Endothelial cell of umbilical vein (primary cell): ENCODE data around the gene C17orf67. TPM values are rescaled to one million over a fixed set of nuclear protein-coding genes. Genes with fewer than 3 reads are reported as not detected.

Source experiments
- BruUV-seq: library from RNA; stranded (reverse); fragments of 400-500 nt; replicated peaks from 2 replicates; lab custom pipeline; 2021; lab: Mats Ljungman, UMichigan
- CTCF ChIA-PET: fragments of 300-600, 350-600 bp; sonication (Branson Sonifier 250); formaldehyde crosslinking; loops from one replicate; lab custom pipeline; 2021; ENCODE audit warnings: antibody characterized with exemption, inconsistent platforms; lab: Charles Lee
- POLR2A ChIA-PET: fragments of 300-600, 350-600 bp; sonication (Branson Sonifier 250); formaldehyde crosslinking; loops from one replicate; lab custom pipeline; 2021; ENCODE audit warnings: antibody characterized with exemption, inconsistent platforms; lab: Charles Lee
- DNase-seq: peaks from one replicate; pipeline ENCODE4 v3.0.0-alpha.2; 2011; ENCODE audit warnings: low read depth, low spot score
- FAIRE-seq: peaks from 2 replicates; lab custom pipeline; 2011; peaks lifted over from hg19 to GRCh38; lab: Jason Lieb, UNC
- H2AFZ ChIP-seq: 2 replicates; pipeline ENCODE4 v1.6.0; 2012; ENCODE audit warnings: low read depth, low read length, control low read depth, inconsistent platforms
- H3K27ac ChIP-seq: 2 replicates; pipeline ENCODE4 v1.5.1; 2011; ENCODE audit warnings: low read depth, mild to moderate bottlenecking, control low read depth, low read length, moderate library complexity; ENCODE audit not compliant: insufficient read depth
- H3K27me3 ChIP-seq, 2 experiments: 2 replicates each; pipeline versions ENCODE4 v1.6.0 to v1.6.1; 2011; ENCODE audit warnings: low read length in 2 of 2, mixed read lengths in 1 of 2; ENCODE audit not compliant: control insufficient read depth in 2 of 2, insufficient read depth in 2 of 2
- H3K36me3 ChIP-seq, 2 experiments: 2 replicates in 1 of 2; 3 replicates in 1 of 2; pipeline ENCODE4 v1.5.1; 2011; ENCODE audit warnings: low read length in 2 of 2, mild to moderate bottlenecking in 1 of 2, moderate library complexity in 1 of 2; ENCODE audit not compliant: control insufficient read depth in 2 of 2, insufficient read depth in 2 of 2; ENCODE audit errors: extremely low read depth in 1 of 2
- H3K4me1 ChIP-seq: 3 replicates; pipeline ENCODE4 v1.5.1; 2011; ENCODE audit warnings: mild to moderate bottlenecking, low read length; ENCODE audit not compliant: control insufficient read depth, insufficient read depth; ENCODE audit errors: extremely low read depth
- H3K4me2 ChIP-seq: 2 replicates; pipeline ENCODE4 v1.6.1; 2011; ENCODE audit warnings: low read length, control low read depth, mixed read lengths; ENCODE audit not compliant: insufficient read depth
- H3K4me3 ChIP-seq, 3 experiments: fragments of 200-600 bp in 1 of 3; sonication (generic), shearing (Covaris generic) in 1 of 3; replicated peaks in 1 of 3; 2 replicates each; pipeline ENCODE4 v1.5.1; 2011 to 2016; ENCODE audit warnings: control low read depth in 3 of 3, low read length in 3 of 3, mild to moderate bottlenecking in 2 of 3, inconsistent platforms in 1 of 3, low read depth in 1 of 3, moderate library complexity in 1 of 3; ENCODE audit not compliant: insufficient read depth in 1 of 3
- H3K79me2 ChIP-seq: 2 replicates; pipeline ENCODE4 v1.6.0; 2012; ENCODE audit warnings: low read length, inconsistent platforms; ENCODE audit not compliant: control insufficient read depth, insufficient read depth
- H3K9ac ChIP-seq: replicated peaks from 2 replicates; pipeline ENCODE3; 2011; ENCODE audit warnings: low read length, control low read depth; ENCODE audit not compliant: insufficient read depth; ENCODE audit errors: extremely low read depth
- H3K9me1 ChIP-seq: replicated peaks from 3 replicates; pipeline ENCODE4 v1.6.0; 2011; ENCODE audit warnings: mild to moderate bottlenecking, low read length; ENCODE audit not compliant: control insufficient read depth, insufficient read depth; ENCODE audit errors: extremely low read depth
- H3K9me3 ChIP-seq: replicated peaks from 2 replicates; pipeline ENCODE4 v1.5.1; 2012; ENCODE audit warnings: low read length, inconsistent platforms; ENCODE audit not compliant: control insufficient read depth, insufficient read depth
- H4K20me1 ChIP-seq: replicated peaks from 2 replicates; pipeline ENCODE3; 2011; ENCODE audit warnings: mild to moderate bottlenecking, low read length; ENCODE audit not compliant: control insufficient read depth, insufficient read depth; ENCODE audit errors: extremely low read depth
- EZH2 ChIP-seq: IDR thresholded peaks from 2 replicates; pipeline ENCODE4 v1.6.1; 2012; ENCODE audit warnings: borderline replicate concordance, low read depth, mild to moderate bottlenecking, moderate library complexity, low read length, inconsistent platforms; ENCODE audit not compliant: severe bottlenecking
- FOS ChIP-seq: IDR thresholded peaks from 2 replicates; pipeline ENCODE4 v1.6.1; 2011; ENCODE audit warnings: mild to moderate bottlenecking, low read length, moderate library complexity, borderline replicate concordance; ENCODE audit not compliant: insufficient read depth
- GATA2 ChIP-seq: IDR thresholded peaks from 2 replicates; pipeline ENCODE4 v1.7.0; 2011; ENCODE audit warnings: low read depth, mild to moderate bottlenecking, moderate library complexity, mixed read lengths, low read length; ENCODE audit not compliant: insufficient read length, insufficient read depth
- JUN ChIP-seq: IDR thresholded peaks from 2 replicates; pipeline ENCODE4 v1.6.1; 2011; ENCODE audit warnings: borderline replicate concordance, low read depth; ENCODE audit not compliant: insufficient read length, insufficient read depth
- MYC ChIP-seq: IDR thresholded peaks from one replicate; pipeline ENCODE4 v1.6.1; 2011; ENCODE audit warnings: mild to moderate bottlenecking, low read depth, low read length
- POLR2A ChIP-seq: IDR thresholded peaks from 2 replicates; pipeline ENCODE4 v1.6.1; 2012; ENCODE audit warnings: low read depth, mild to moderate bottlenecking, control low read depth, low read length
- POLR2AphosphoS5 ChIP-seq: IDR thresholded peaks from 2 replicates; pipeline ENCODE4 v1.6.1; 2012; ENCODE audit warnings: low read depth, mild to moderate bottlenecking, control low read depth, low read length, moderate library complexity; ENCODE audit not compliant: insufficient read depth
- dilution Hi-C: fragments of 300-500 bp; cut with MboI; formaldehyde crosslinking; loops from one replicate; pipeline ENCODE4 v1.15.0; 2019; ENCODE audit warnings: low sequenced_read_pairs; ENCODE audit not compliant: extremely low pct_ligation_motif_present
- intact Hi-C: fragments of 100-400 bp; cut with micrococcal nuclease; formaldehyde crosslinking; loops from one replicate; pipeline ENCODE4 v1.10.0; 2022
- polyA plus RNA-seq, 4 experiments: library from polyadenylated mRNA; depleted of rRNA in 3 of 4; stranded (reverse) in 3 of 4; unstranded in 1 of 4; fragments of >200 nt; gene quantifications; 2 replicates each; pipeline versions ENCODE4 v1.2.1 to v1.2.3, GENCODE V29; 2011 to 2012; ENCODE audit warnings: missing spikeins in 1 of 4
- total RNA-seq: library from RNA; stranded (reverse); gene quantifications from 2 replicates; pipeline ENCODE4 v1.2.3, GENCODE V29; 2021
- TF ChIP-seq, protein P1 (sequence below): IDR thresholded peaks from 2 replicates; pipeline ENCODE4 v1.6.1; 2011; ENCODE audit not compliant: insufficient read depth, insufficient read length
- TF ChIP-seq, protein P2 (sequence below), 2 donors: IDR thresholded peaks; 1 replicate in 1 of 2; 2 replicates in 1 of 2; pipeline ENCODE4 v1.5.1; 2011; ENCODE audit warnings: low read length in 2 of 2, mild to moderate bottlenecking in 2 of 2, moderate library complexity in 2 of 2, control low read depth in 1 of 2, inconsistent platforms in 1 of 2, low read depth in 1 of 2; ENCODE audit not compliant: insufficient read depth in 1 of 2; ENCODE audit errors: extremely low read depth in 1 of 2

Gene C17orf67
- total and polyA plus RNA-seq, 2 donors (not counting 3 experiments of a cell fraction or from before 2014, with no cell fraction given) = 1.9 to 5.8 TPM

DNA sequence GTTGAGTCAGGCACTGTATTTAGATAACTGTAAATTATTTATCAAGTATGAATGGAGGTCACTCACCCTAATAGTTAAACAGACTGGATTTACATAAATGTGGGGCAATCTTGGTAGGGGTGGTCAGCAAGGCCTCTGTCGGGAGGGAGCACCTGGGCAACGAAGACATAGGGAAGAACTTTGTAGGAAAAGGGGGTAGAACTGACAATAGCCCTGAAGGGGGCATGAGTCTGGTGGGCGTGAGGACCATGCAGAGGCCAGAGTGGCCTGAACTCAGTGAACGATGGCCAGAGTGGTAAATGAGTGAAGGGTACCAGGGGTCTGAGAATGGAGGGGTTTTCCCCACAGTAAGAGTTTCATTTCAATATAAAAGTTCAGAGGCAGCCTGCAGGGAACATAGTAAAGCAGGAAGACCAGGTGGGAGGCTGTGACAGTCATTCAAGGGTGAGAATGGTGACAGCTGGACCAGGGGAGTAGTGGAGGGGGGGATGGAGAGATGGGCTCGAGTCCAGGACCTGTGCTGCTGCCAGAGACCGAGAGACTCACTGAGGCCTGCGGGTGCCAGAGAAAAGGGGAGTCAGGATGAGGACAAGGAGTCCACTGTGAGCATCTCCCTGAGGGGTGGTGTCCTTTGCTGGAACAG lies 2.9 kb downstream of the C17orf67 start:
- intact Hi-C loops = no loop called here
- no peak overlapping the region for H2AFZ ChIP-seq
- H3K9me1 ChIP-seq = no peaks in the 10 kb centered on the region
- no peak overlapping the region for H3K27ac ChIP-seq
- H3K36me3 ChIP-seq = peaks cover 0 to 2% of the 10 kb centered on the region in 2 experiments
- H3K27me3 ChIP-seq = no peaks in the 10 kb centered on the region
- FAIRE-seq (no peak), DNase-seq (no peak)
- no peak for TF ChIP-seq POLR2A
- H3K9ac ChIP-seq = no peak overlapping the region
- no peak overlapping the region for H3K4me2 ChIP-seq
- CTCF ChIA-PET = interaction anchor here (7.8 kb wide), 1 partner anchor 11 kb away, joined by 71 read pairs; no protein-coding TSS in a partner anchor
- dilution Hi-C loops = no loop called here
- POLR2A ChIA-PET = no interaction called here
- no peaks in the 10 kb centered on the region for H4K20me1 ChIP-seq
- H3K79me2 ChIP-seq = peaks cover 21% of the 10 kb centered on the region
- H3K9me3 ChIP-seq = no peaks in the 10 kb centered on the region
- H3K4me1 ChIP-seq = peaks cover 18% of the 10 kb centered on the region
- H3K4me3 ChIP-seq = no peak overlapping the region
- BruUV-seq = no TSS peak

DNA sequence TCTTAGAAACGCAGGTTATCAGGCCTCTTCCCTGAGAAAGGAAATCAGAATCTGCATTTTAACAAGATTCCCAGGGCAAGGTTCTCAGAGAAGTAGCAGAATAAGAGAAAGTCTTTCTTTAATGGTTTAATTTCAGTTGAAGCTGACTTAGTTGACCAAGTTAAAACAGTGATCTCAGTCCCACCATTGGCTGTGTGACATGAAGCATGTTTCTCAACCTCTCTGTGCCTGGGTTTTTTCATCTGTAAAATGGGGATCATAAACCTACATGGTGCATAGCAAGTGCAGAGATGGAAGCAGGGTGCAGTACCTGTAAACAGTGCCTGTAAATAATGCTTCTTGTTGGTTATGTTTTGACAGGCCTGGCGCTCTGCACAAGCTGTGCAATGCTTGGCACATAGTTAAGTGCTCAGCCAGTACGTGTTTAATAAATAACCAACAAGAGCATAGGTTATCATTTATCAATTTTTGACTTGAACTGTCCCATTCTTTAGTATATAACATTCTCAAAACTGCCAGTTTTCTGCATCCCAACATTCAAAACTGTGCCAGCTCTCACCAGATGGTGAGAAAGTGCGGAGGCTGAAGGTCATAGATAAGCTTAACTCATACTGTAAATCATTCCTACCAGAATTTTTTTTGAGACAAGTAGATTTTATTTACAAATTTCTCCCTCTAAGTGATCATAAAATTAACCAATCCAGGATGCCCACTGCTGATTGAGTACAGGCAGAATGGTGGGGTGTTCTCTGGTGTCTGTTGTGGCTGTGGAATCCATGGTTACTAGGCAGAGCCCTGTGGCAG lies 6.9 kb downstream of the C17orf67 start:
- Histone ChIP-seq H3K9me1 (no peaks in the 10 kb centered on the region), H2AFZ (no peak overlapping the region), H3K36me3 (peaks cover 0 to 2% of the 10 kb centered on the region in 2 experiments), H3K9ac (no peak overlapping the region), H3K9me3 (no peaks in the 10 kb centered on the region), H3K4me3 (no peak overlapping the region), H3K79me2 (peaks cover 12% of the 10 kb centered on the region), H3K27ac (no peak overlapping the region), H4K20me1 (no peaks in the 10 kb centered on the region), H3K4me1 (peaks cover 15% of the 10 kb centered on the region), H3K27me3 (no peaks in the 10 kb centered on the region), H3K4me2 (no peak overlapping the region)
- TF ChIP-seq MYC (no peak), POLR2A (no peak), POLR2AphosphoS5 (no peak), EZH2 (no peak), JUN (no peak), GATA2 (no peak), FOS (no peak)
- TF ChIP-seq, protein P1, sequence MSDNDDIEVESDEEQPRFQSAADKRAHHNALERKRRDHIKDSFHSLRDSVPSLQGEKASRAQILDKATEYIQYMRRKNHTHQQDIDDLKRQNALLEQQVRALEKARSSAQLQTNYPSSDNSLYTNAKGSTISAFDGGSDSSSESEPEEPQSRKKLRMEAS = no peak
- TF ChIP-seq, protein P2, sequence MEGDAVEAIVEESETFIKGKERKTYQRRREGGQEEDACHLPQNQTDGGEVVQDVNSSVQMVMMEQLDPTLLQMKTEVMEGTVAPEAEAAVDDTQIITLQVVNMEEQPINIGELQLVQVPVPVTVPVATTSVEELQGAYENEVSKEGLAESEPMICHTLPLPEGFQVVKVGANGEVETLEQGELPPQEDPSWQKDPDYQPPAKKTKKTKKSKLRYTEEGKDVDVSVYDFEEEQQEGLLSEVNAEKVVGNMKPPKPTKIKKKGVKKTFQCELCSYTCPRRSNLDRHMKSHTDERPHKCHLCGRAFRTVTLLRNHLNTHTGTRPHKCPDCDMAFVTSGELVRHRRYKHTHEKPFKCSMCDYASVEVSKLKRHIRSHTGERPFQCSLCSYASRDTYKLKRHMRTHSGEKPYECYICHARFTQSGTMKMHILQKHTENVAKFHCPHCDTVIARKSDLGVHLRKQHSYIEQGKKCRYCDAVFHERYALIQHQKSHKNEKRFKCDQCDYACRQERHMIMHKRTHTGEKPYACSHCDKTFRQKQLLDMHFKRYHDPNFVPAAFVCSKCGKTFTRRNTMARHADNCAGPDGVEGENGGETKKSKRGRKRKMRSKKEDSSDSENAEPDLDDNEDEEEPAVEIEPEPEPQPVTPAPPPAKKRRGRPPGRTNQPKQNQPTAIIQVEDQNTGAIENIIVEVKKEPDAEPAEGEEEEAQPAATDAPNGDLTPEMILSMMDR (IDR thresholded peaks at IDR 0.05; ENCODE audit: extremely low read depth in 1 of 2, insufficient read depth in 1 of 2, low read depth in 1 of 2, low read length in 2 of 2) = no peak
- intact Hi-C loops (no loop called here), dilution Hi-C loops (no loop called here)
- ChIA-PET CTCF (no interaction called here), POLR2A (no interaction called here)
- no TSS peak for BruUV-seq
- DNase-seq (peak; percentile 14), FAIRE-seq (no peak)
